Right hindlimb (tissue), 1 donor: ENCODE results near the gene U2SURP.
"Not testable (repeated sequence)": the region's sequence is repeated elsewhere in the genome, so short reads cannot be mapped to it uniquely, and the experiment has no call there.

ENCODE experiments used
- DNase-seq: peaks from one replicate; pipeline ENCODE4 v3.0.0-alpha.2; 2018

Gene U2SURP

GRCh38 chr3:143073983-143074382 lies 72.6 kb downstream of the U2SURP start:
- not testable (repeated sequence) for DNase-seq

DNA sequence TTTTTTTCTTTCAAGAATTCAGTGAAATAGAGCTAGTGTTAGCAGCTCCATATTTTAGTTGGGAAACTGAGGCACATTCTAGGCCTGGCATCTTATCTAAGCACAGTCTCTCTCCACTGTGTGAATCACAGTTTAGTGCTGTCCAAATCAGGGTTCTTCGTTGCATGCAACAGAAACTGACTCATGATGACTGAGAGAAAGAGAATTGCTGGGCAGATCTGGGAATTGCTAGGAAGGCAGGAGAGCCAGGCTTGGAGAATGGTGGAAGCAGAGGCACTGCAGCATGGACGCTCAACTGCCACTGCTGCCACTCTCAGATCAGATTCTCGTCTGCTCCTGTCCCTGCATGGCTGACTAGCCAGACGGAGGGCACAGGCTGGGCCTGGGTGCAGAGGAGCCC lies 77.5 kb downstream of the U2SURP start:
- DNase-seq = no peak

GRCh38 chr3:143080196-143080595 lies 78.8 kb downstream of the U2SURP start:
- DNase-seq = no peak

- DNase-seq = no peak
Observed at GRCh38 chr3:143081365-143081764, 80.0 kb downstream of the U2SURP start.

DNA sequence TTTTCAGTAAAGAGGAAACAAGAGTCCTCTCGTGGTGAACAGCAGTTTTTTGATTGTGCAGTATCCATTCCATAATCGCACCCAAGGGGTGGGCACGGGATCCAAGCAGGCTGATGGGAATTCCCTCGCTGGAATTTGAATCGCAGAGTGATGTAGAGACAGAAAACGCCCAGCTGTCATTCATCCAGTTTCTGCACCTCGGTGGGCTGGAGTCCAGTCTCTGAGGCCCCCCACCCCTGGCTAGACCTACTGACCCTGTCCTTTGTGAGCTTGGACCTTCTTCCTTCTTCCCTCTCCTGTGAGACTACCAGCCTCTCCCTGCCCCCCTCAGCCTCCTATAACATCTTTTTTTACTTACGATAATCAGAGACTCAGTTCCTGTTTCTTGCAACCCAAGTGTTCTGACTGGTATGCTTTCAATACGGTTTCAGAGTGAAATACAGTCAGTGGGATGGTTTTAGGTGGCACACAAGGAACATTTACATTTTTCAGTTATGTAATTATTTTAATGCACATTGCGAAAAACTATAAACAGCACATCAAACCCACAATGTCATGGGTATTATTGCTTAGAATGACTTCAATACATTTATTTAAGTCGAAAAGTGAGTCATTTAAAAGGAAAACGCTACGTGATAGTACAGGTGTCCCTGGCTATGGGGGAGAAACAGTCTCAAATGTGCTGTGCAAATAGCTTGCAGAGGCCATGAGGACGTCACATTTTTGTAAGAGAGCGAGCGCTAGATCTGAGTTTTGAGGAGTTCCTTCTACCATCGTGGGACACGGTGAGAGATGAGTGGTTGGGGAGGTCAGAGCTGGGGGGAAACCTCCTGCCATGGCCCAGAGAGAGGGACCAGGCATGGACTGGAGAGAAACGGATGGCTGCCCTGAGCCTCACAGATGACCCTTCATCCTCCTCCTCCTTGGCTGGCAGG lies 80.7 kb downstream of the U2SURP start:
- no peak for DNase-seq

DNA sequence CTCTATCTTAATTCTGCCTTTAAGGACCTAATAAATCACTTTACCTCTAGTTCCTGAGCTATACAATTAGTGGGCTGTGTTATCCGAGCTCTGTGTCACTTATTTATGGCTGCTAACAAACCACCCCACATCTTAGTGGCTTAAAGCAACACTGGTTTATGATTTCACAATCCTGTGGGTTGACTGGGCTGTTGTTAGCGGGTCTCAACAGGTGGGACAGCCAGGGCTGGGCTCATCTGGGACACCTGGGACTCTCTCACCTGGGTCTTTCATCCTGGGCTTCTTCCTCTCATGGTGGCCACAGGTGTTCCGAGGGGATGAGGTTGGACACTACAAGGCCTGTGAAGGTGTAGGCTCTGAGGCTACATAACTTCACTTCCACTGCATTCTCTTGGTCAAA lies 82.4 kb downstream of the U2SURP start:
- no peak for DNase-seq

DNA sequence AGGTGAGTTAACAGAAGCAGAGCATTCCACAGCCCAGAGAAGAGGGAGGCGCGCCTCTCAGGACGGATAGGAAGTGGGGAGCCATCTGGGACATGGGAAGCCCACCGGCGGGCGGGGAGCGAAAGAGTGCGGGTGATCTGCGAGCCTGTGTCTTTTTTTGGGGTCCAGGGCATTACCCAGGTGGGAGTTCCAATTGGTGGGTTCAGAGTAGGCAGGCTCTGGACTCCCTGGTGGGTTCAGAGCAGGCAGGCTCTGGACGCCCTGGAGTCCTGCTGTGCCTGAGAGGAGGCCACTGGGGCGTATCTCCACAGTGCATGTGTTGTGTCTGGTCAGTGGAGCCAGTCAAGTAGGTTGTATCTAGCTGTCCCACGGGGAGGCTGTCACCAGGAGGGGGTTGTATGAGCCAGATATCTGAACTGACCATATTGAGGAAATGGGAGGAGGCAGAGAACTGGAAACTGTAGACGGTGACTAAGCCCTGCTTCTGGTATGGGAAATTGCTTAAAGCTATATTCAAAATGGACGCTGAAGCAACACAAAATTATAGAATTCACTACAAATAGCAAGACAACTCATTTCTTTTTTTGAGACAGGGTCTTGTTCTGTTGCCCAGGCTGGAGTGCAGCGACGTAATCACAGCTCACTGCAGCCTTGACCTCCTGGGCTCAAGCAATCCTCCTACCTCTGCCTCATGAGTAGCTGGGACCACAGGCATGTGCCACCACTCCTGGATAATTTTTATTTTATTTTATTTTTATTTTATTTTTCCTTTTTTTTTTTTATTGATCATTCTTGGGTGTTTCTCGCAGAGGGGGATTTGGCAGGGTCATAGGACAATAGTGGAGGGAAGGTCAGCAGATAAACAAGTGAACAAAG lies 83.7 kb downstream of the U2SURP start:
- no peak for DNase-seq

- no peak for DNase-seq
Observed at GRCh38 chr3:143088835-143089234, 87.5 kb downstream of the U2SURP start.

DNA sequence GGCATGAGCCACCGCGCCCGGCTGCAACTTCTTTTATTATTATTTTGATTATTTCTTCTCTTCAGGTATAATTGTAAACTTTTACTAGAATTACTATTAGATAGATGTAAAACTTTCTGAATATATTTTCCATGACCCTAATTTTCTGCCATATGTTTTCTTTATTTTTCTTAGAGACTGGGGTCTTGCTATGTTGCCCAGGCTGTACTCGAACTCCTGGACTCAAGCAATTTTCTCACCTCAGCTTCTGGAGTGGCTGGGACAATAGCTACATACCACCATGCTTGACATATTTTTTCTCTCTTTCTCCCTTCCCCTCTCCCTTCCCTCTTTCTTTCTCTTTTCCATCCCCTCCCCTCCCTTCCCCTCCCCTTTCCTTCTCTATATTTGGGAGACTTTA lies 88.6 kb downstream of the U2SURP start:
- DNase-seq = no peak

- peak; percentile 67 for DNase-seq
Observed at GRCh38 chr3:143090486-143090885, 89.1 kb downstream of the U2SURP start.

- no peak for DNase-seq
Observed at GRCh38 chr3:143090976-143091837, 89.8 kb downstream of the U2SURP start.

DNA sequence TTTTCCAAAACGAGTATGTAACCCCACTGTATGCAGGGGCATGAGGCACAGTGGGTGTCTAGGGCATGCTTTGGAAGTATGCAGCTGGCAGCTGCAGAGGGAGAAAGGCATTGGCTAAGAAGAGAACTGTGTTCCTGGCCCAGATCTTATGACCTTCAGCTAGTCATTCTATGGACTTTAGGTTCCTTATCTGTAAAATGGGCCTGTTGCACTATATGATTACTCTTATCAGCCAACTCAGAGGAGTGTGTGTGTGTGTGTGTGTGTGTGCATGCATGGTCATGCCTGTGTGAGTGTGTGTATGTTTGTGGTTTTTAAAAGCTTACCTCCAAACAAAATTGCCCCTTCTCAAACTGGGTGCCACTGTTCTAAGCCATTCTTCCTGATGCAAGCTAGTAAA lies 90.8 kb downstream of the U2SURP start:
- DNase-seq = no peak

DNA sequence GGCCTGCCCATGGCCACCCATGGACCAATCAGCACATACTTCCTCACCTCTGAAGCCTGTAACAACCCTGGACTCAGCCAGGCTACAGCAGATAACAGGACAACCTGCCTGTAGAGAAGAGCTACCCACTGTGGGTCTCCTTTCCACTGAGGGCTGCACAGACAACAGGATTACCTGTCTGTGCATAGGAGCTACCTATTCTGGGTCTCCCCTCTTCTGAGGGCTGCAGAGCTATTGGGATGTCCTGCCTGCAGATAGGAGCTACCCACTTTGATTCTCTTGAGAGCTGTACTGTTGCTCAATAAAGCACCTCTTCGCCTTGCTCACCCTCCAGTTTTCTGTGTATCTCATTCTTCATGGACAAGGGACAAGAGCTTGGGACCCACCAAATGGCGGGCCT lies 94.4 kb downstream of the U2SURP start:
- no peak for DNase-seq

DNA sequence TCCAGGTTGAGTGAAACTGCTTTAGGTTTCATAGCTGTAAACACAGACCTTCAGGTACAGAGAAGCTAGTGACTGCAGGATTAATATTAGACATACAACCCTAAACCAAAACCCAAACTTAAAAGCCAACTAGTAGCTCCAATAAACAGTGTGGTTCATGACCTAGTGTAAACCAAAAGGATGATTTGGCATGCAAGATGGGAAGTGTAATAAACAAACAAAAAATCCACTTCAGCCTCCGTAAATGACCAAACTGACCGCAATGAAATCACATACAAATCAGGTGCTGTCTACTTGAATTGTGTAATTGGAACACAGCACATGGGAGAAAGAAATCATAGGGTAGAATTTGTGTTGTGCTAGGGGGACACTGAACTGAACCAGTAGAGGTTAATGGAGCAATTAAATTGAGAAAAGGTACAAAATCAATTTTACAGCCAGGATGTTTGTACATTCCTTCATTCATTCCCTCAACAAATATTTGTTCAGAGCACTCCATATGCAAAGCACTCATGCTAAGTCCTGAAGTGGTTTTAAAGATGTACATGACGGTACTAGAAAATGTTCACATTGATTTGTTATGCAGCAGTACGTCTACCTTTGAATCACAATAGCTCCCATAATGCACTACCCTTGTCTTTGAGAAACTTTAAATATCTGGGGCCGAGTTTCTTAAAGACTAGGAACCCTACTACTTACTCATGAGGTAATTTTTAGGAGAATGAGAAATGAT lies 96.8 kb downstream of the U2SURP start:
- DNase-seq = no peak

GRCh38 chr3:143099210-143099609 lies 97.8 kb downstream of the U2SURP start:
- no peak for DNase-seq

- no peak for DNase-seq
Observed at GRCh38 chr3:143099690-143100089, 98.3 kb downstream of the U2SURP start.

GRCh38 chr3:143100451-143100850 lies 99.1 kb downstream of the U2SURP start:
- DNase-seq = no peak

GRCh38 chr3:143101792-143102381 lies 100.5 kb downstream of the U2SURP start:
- no peak for DNase-seq

DNA sequence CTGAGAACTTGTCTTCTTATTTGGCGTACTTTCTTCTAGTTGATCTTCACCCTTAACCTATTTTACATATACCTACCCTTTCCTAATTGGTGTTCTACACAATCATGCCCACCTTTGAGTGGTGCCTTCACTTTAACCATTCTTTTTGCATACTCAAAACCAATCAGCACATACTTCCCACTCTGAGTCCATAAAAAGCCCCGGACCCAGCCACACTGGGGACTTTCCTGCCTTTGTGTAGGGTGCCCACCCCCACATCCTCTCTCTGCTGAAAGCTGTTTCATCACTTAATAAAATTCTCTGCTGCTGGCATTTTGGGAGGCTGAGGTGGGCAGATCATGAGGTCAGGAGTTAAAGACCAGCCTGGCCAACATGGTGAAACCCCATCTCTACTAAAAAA lies 102.3 kb downstream of the U2SURP start:
- no peak for DNase-seq

DNA sequence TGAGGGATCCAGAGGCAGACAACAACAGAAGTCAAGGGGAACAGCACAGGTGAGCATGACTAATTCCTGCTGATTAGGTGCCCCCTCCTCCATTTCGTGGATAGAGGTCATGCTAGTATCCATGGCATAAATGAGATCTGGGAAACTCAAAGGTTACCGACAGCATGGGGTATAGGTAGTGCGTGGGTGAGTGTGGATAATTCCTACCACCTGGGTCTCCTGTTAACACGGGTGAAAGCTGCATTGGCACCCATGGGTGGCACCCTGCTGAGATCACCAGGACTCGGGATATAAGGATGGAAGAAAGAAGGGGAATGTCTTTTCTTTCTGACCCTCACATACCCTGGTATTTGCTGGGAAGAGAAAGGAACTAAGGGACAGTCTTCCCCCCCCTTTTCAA lies 103.8 kb downstream of the U2SURP start:
- DNase-seq = no peak

GRCh38 chr3:143109861-143110260 lies 108.5 kb downstream of the U2SURP start:
- DNase-seq = no peak
